Endothelial cell (in vitro differentiated cells): ENCODE results near the gene DUSP22. TPM values are rescaled to one million over a fixed set of nuclear protein-coding genes. Genes with fewer than 3 reads are reported as not detected.

ENCODE experiments used
- DNase-seq: peaks from one replicate; pipeline ENCODE4 v3.0.0; 2021; ENCODE audit warnings: low spot score
- H3K27ac Mint-ChIP-seq: one replicate; pipeline ENCODE4 v1.8.0; 2021; ENCODE audit warnings: mixed read lengths, inconsistent platforms; ENCODE audit not compliant: unreplicated experiment
- H3K27me3 Mint-ChIP-seq: one replicate; pipeline ENCODE4 v1.8.0; 2021; ENCODE audit warnings: mild to moderate bottlenecking, moderate library complexity, mixed read lengths, inconsistent platforms; ENCODE audit not compliant: unreplicated experiment
- H3K36me3 Mint-ChIP-seq: one replicate; pipeline ENCODE4 v1.8.0; 2021; ENCODE audit warnings: mild to moderate bottlenecking, low read depth, mixed read lengths, inconsistent platforms; ENCODE audit not compliant: unreplicated experiment
- H3K4me1 Mint-ChIP-seq: one replicate; pipeline ENCODE4 v1.8.0; 2021; ENCODE audit warnings: mild to moderate bottlenecking, mixed read lengths, inconsistent platforms; ENCODE audit not compliant: unreplicated experiment
- H3K4me3 Mint-ChIP-seq: one replicate; pipeline ENCODE4 v1.8.0; 2021; ENCODE audit warnings: mild to moderate bottlenecking, mixed read lengths, inconsistent platforms; ENCODE audit not compliant: unreplicated experiment
- H3K9me3 Mint-ChIP-seq: one replicate; pipeline ENCODE4 v1.8.0; 2021; ENCODE audit warnings: mixed read lengths, inconsistent platforms; ENCODE audit not compliant: unreplicated experiment
- total RNA-seq: library from RNA; stranded (reverse); fragmentation: NEBNext Ultra II Directional; extraction: Animal tissue kit (Norgen Biotek cat#: 25700); gene quantifications from one replicate; pipeline ENCODE4 v1.2.1, GENCODE V29; 2021; ENCODE audit not compliant: unreplicated experiment
- TF ChIP-seq, protein P1 (sequence below): fragments of 200-600 bp; sonication (generic); IDR thresholded peaks from one replicate; pipeline ENCODE4 v1.5.0; 2021; ENCODE audit warnings: antibody characterized with exemption; ENCODE audit not compliant: unreplicated experiment

The DUSP22 gene
- total RNA-seq, 1 donor from 2014 or later = 57.3 TPM

DNA sequence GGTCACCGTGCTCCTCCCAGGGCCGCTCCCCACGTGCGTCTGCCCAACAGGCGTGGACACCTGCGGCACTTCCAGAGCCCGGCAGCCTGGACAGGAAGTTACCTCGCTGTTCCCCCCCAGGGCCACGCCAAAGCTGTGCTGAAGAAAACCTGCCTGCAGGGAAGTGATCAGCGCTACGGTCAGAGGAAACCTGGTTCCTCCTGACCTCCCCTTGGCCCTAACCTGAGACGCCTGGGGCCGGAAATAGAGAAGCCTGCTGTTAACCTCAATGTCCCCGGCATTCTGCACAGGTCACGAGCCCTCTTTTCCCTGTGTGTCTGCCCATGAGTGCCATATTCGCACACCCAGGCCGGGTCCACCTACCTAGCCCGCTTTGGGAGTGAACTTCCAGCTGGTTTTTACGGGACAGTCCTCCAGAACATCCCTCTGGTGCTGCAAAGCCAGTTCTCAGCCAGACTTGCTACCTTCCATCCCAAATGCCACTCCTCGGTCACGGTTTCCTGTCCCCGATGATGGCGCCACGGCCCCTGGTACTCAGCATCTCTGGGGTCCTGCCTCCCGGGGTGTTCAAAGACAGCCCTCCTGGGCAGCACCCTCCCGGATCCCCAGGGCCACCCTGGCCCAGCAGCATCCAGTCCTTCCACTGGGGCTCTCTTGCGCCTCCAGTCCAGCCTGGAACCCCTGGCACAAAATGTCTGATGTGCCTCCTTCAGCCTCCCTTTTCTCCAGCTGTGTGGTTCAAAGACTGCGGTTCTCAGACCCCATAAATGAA, 87.3 kb downstream of the DUSP22 start:
- TF ChIP-seq, protein P1, sequence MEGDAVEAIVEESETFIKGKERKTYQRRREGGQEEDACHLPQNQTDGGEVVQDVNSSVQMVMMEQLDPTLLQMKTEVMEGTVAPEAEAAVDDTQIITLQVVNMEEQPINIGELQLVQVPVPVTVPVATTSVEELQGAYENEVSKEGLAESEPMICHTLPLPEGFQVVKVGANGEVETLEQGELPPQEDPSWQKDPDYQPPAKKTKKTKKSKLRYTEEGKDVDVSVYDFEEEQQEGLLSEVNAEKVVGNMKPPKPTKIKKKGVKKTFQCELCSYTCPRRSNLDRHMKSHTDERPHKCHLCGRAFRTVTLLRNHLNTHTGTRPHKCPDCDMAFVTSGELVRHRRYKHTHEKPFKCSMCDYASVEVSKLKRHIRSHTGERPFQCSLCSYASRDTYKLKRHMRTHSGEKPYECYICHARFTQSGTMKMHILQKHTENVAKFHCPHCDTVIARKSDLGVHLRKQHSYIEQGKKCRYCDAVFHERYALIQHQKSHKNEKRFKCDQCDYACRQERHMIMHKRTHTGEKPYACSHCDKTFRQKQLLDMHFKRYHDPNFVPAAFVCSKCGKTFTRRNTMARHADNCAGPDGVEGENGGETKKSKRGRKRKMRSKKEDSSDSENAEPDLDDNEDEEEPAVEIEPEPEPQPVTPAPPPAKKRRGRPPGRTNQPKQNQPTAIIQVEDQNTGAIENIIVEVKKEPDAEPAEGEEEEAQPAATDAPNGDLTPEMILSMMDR = no peak
- Mint-ChIP-seq H3K36me3 (peaks cover 3% of the 10 kb centered on the region), H3K9me3 (peaks cover 15% of the 10 kb centered on the region), H3K27me3 (peaks cover 13% of the 10 kb centered on the region), H3K4me3 (no peak overlapping the region), H3K27ac (no peak overlapping the region), H3K4me1 (no peaks in the 10 kb centered on the region)
- DNase-seq = no peak

DNA sequence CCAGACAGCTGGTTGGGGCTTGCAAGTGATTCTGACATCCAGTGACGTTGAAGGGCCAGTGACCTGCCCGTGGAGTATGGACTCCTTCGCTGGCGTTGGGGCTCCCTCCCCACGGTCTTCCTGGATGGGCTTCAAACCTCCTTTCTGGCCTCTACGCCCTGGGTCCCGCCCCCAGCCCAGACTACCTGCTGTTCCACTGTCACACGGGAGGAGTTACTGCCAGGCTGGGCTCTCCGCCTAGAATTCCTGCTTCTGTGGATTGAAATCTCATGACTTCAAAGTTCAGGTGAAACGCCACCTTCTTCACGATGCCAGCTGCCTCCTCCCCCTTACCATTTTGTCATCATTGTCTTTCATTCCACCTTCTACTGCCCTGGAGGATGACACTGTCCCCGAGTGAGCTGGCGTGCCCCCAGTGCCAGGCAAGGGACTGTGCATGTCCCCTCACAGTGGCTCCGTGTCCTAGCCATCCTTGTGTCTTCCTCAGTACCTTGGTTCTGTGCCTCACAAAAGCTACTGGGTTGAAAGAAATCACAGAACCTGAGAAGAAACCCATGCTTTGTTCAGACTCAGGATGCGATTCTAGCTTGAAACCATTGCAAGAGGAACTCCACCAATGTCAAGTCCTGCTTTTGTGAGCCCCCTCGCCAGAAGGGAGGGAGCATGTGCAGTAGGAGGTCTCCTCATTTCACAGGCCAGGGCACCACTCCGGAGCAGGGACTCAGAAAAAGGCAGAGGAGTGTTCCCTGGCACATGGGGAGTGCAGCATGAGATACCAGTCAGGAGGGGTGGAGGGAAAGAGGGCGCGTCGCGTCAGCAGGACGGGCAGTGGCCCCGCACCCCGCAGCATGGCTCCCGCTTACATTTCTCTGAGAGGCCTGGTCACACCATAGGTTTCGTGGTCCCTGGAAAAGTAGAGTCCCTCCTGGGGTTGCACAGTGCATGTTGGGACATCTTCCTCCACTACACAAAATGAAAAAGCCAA, 88.2 kb downstream of the DUSP22 start:
- DNase-seq = no peak
- Mint-ChIP-seq H3K27me3 (peaks cover 13% of the 10 kb centered on the region), H3K4me1 (no peaks in the 10 kb centered on the region), H3K9me3 (peaks cover 8% of the 10 kb centered on the region), H3K27ac (no peak overlapping the region), H3K4me3 (no peak overlapping the region), H3K36me3 (peaks cover 3% of the 10 kb centered on the region)
- TF ChIP-seq, protein P1 = no peak

DNA sequence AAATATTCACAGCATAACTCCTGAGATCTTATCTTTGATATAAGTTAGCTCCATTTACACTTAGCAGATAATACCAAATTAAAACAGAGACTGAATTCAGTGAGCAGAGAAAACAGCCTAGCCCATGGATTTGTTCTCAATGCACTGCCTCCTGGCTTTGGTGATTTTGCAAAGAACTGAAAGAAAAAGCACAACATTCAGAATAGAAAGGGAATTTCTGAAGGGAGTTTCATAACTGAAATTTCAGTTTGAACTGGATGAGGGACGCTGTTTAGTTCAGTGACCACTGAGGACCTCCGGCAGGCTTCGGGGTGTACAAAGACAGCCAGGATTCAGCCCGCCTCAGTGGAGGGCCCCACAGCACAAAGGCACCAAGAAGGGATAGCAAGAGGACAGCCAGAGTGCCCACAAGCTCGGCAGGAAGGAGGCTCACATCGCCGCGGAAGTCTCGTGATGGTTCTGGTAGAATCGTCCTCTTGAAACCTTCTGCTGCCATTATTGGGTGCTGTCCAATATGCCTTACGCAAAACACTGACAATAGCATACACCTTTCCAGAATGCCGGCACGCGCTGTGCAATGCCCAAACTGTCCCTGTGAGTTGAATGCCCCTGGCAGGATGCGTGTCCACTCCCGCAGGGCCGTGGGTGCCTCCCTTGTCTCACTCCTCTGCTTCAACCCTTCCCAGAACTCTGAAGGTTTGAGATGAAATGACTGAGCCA, 89.6 kb downstream of the DUSP22 start:
- H3K36me3 Mint-ChIP-seq = peaks cover 3% of the 10 kb centered on the region

DNA sequence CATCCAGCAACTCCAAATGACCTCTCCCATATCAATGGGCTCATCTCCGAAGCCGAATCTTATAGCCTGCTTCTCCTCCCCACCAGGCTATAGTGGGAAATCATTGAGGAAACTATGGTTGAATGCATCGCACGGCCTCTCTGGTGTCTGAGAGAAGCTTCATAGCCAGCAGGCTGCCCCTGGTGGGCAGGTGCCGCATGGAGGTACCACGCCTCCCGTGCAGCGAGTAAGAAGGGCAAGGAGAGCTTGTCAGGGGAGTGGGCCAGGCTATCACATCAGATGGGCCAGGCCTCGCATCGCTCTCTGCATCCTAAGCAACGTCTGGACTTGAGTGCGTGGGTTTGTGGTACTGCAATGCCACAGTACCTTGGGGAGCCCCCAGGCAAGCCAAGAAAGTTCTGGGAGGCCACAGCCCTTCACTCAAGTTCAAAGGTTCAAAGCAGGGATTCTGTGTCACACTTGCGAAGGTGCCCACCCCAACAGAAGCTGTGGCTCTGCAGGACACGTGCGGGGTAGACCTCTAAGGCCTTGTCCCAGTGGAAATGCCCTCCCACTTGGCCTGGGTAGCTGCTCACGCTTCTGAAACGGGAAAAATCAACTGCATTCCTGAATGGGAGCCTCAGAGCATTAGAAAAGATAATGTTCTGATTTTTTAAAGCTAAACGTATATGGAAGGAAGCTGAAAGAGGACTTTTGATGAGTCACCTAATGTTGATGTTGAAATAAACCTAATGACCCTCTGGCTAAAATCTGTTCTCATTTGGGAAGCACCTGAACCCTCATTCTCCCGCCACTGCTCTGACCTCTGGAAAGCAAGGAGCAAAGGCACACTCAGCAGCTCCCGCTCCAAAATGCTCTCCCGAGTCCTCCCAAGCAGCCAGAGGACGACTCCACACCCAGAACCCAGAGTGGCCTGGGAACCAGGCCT, 90.9 kb downstream of the DUSP22 start:
- Mint-ChIP-seq H3K27me3 (peaks cover 15% of the 10 kb centered on the region), H3K4me1 (no peaks in the 10 kb centered on the region)

More for the DNA sequence above, 89.6 kb downstream of the DUSP22 start:
- no peak overlapping the region for H3K27ac Mint-ChIP-seq
- H3K27me3 Mint-ChIP-seq = peaks cover 15% of the 10 kb centered on the region
- DNase-seq = no peak
- TF ChIP-seq, protein P1 = no peak
- no peak overlapping the region for H3K4me3 Mint-ChIP-seq
- no peaks in the 10 kb centered on the region for H3K4me1 Mint-ChIP-seq
- peaks cover 8% of the 10 kb centered on the region for H3K9me3 Mint-ChIP-seq

More for the DNA sequence above, 90.9 kb downstream of the DUSP22 start:
- Mint-ChIP-seq H3K27ac (no peak overlapping the region), H3K4me3 (no peak overlapping the region), H3K36me3 (peaks cover 3% of the 10 kb centered on the region), H3K9me3 (peaks cover 8% of the 10 kb centered on the region)
- TF ChIP-seq, protein P1 = no peak
- no peak for DNase-seq
